HG03565 (cell line): ENCODE data around the gene MAPK8IP1.
"Not testable (repeated sequence)": the region's sequence is repeated elsewhere in the genome, so short reads cannot be mapped to it uniquely, and the experiment has no call there.

Experiments used
- ATAC-seq: cut with Tn5 transposase; IDR thresholded peaks from one replicate; pipeline ENCODE4 v1.9.1; 2021; ENCODE audit warnings: mild to moderate bottlenecking, moderate library complexity; ENCODE audit not compliant: unreplicated experiment

MAPK8IP1 gene

GRCh38 chr11:45889555-45889954 is 4.1 kb downstream of the MAPK8IP1 start:
- no peak for ATAC-seq

- no peak for ATAC-seq
Observed at GRCh38 chr11:45889966-45890365, 4.5 kb downstream of the MAPK8IP1 start.

GRCh38 chr11:45890886-45891550 is 5.6 kb downstream of the MAPK8IP1 start:
- ATAC-seq = no peak

- no peak for ATAC-seq
Observed at GRCh38 chr11:45892856-45893255, 7.4 kb downstream of the MAPK8IP1 start.

- ATAC-seq = no peak
Observed at GRCh38 chr11:45894555-45895247, 9.2 kb downstream of the MAPK8IP1 start.

GRCh38 chr11:45895553-45896259 is 10.3 kb downstream of the MAPK8IP1 start:
- ATAC-seq = no peak

GRCh38 chr11:45896422-45896984 is 11.1 kb downstream of the MAPK8IP1 start:
- ATAC-seq = no peak

GRCh38 chr11:45897556-45897955 is 12.1 kb downstream of the MAPK8IP1 start:
- no peak for ATAC-seq

GRCh38 chr11:45899086-45899447 is 13.6 kb downstream of the MAPK8IP1 start:
- ATAC-seq = no peak

- no peak for ATAC-seq
Observed at GRCh38 chr11:45899448-45900174, 14.2 kb downstream of the MAPK8IP1 start.

GRCh38 chr11:45900175-45900800 is 14.8 kb downstream of the MAPK8IP1 start:
- not testable (repeated sequence) for ATAC-seq

GRCh38 chr11:45900916-45901617 is 15.6 kb downstream of the MAPK8IP1 start:
- ATAC-seq = no peak

GRCh38 chr11:45901626-45902025 is 16.2 kb downstream of the MAPK8IP1 start:
- no peak for ATAC-seq

- ATAC-seq = no peak
Observed at GRCh38 chr11:45902452-45903380, 17.3 kb downstream of the MAPK8IP1 start.

GRCh38 chr11:45904309-45904915 is 19.0 kb downstream of the MAPK8IP1 start:
- ATAC-seq = no peak

- ATAC-seq = no peak
Observed at GRCh38 chr11:45905095-45905494, 19.6 kb downstream of the MAPK8IP1 start.

GRCh38 chr11:45905576-45905975 is 20.1 kb downstream of the MAPK8IP1 start:
- ATAC-seq = not testable (repeated sequence)

GRCh38 chr11:45906096-45906682 is 20.7 kb downstream of the MAPK8IP1 start:
- no peak for ATAC-seq
